Body of pancreas (tissue), 4 donors: Measurements from ENCODE around the gene EXD1.

Source experiments
- CTCF ChIP-seq, 7 experiments: fragments of 450-650 bp in 4 of 7; fragments of 200-600 bp in 3 of 7; sonication (generic) in 3 of 7; IDR thresholded peaks; one replicate each; pipeline ENCODE4 v1.5.1; 2016 to 2019; ENCODE audit warnings: antibody characterized with exemption in 7 of 7
- POLR2A ChIP-seq, 3 donors: fragments of 450-650 bp; IDR thresholded peaks; one replicate each; pipeline ENCODE4 v1.6.1; 2016; ENCODE audit warnings: antibody characterized with exemption in 3 of 3, mild to moderate bottlenecking in 2 of 3

GRCh38 chr15:41205315-41205714, 25.2 kb downstream of the EXD1 start:
- TF ChIP-seq POLR2A (IDR thresholded peaks at IDR 0.05) (no peak), CTCF (IDR thresholded peaks at IDR 0.05) (no peak)
